HepG2 (cell line): ENCODE measurements around the gene IGF2BP1. TPM values are rescaled to one million over a fixed set of nuclear protein-coding genes. Genes with fewer than 3 reads are reported as not detected.

ENCODE experiments used
- ARID5B ChIP-seq: IDR thresholded peaks from 2 replicates; pipeline ENCODE4 v1.4.0; 2020; ENCODE audit warnings: mild to moderate bottlenecking, missing genetic modification reagents
- CEBPZ ChIP-seq: IDR thresholded peaks from 2 replicates; pipeline ENCODE4 v1.6.1; 2012; ENCODE audit warnings: low read length, improper control_type of control experiment
- HDAC6 ChIP-seq: fragments of 200-600 bp; sonication (generic); IDR thresholded peaks from 2 replicates; pipeline ENCODE4 v1.7.0; 2017; ENCODE audit warnings: mild to moderate bottlenecking, antibody characterized with exemption, low read length, low read depth
- LCORL ChIP-seq, 2 experiments: fragments of 450-650 bp in 1 of 2; sonication (generic) in 1 of 2; formaldehyde crosslinking in 1 of 2; IDR thresholded peaks; 2 replicates each; pipeline versions ENCODE4 v1.5.0 to v1.6.1; 2017 to 2020; ENCODE audit warnings: antibody characterized with exemption in 1 of 2, missing genetic modification reagents in 1 of 2
- REST ChIP-seq, 2 experiments: IDR thresholded peaks; 2 replicates each; pipeline ENCODE4 v1.6.1; 2011 to 2012; ENCODE audit warnings: low read length in 2 of 2, borderline replicate concordance in 1 of 2, low read depth in 1 of 2, mild to moderate bottlenecking in 1 of 2, moderate library complexity in 1 of 2
- SOX5 ChIP-seq: IDR thresholded peaks from 2 replicates; pipeline ENCODE4 v1.6.1; 2016; ENCODE audit warnings: borderline replicate concordance
- THAP7 ChIP-seq: sonication (generic); formaldehyde crosslinking; IDR thresholded peaks from 2 replicates; pipeline ENCODE4 v1.8.1; 2023; ENCODE audit warnings: mild to moderate bottlenecking, missing genetic modification reagents
- ZHX1 ChIP-seq: sonication (generic); formaldehyde crosslinking; IDR thresholded peaks from 2 replicates; pipeline ENCODE4 v1.8.1; 2022; ENCODE audit warnings: low read depth, mild to moderate bottlenecking, missing genetic modification reagents
- ZMYM4 ChIP-seq: sonication (generic); formaldehyde crosslinking; IDR thresholded peaks from 2 replicates; pipeline ENCODE4 v1.8.1; 2023; ENCODE audit warnings: mild to moderate bottlenecking, missing genetic modification reagents
- ZNF232 ChIP-seq: sonication (generic); formaldehyde crosslinking; IDR thresholded peaks from 2 replicates; pipeline ENCODE4 v1.4.0; 2020; ENCODE audit warnings: missing genetic modification reagents, borderline replicate concordance
- ZNF7 ChIP-seq: IDR thresholded peaks from 2 replicates; pipeline ENCODE4 v1.6.1; 2016; ENCODE audit warnings: missing biosample characterization, missing genetic modification reagents
- ZSCAN12 ChIP-seq: sonication (generic); formaldehyde crosslinking; IDR thresholded peaks from 2 replicates; pipeline ENCODE4 v1.9.0; 2021; ENCODE audit warnings: mild to moderate bottlenecking, missing genetic modification reagents
- polyA plus RNA-seq, 8 experiments: library from polyadenylated mRNA; depleted of rRNA in 3 of 8; stranded (reverse) in 7 of 8; unstranded in 1 of 8; fragments of >200 nt; fragmentation: Illumina TruSeq in 4 of 8; extraction: Trizol in 4 of 8; gene quantifications; 2 replicates each; pipeline versions ENCODE4 v1.2.1 to v1.2.3, GENCODE V29; 2011 to 2016; ENCODE audit warnings: low read depth in 4 of 8, missing spikeins in 1 of 8, mixed read lengths in 1 of 8; ENCODE audit not compliant: insufficient read depth in 1 of 8
- total RNA-seq, 5 experiments: library from RNA; depleted of rRNA; stranded (reverse); fragments of >200 nt; fragmentation: Illumina TruSeq; extraction: Trizol; gene quantifications; 2 replicates each; pipeline ENCODE4 v1.2.3, GENCODE V29; 2016; ENCODE audit warnings: low read depth in 1 of 5

IGF2BP1 gene
- total and polyA plus RNA-seq, 2 of the 13 experiments (the other 11 are each of a cell fraction or from before 2014, with no cell fraction given) = 29.7 to 75.1 TPM

- no peak for TF ChIP-seq ZSCAN12
- TF ChIP-seq ARID5B (CRISPR knock-in tag) = peak; percentile 35
- no peak for TF ChIP-seq REST (IDR thresholded peaks at IDR 0.05; ENCODE audit: borderline replicate concordance in 1 of 2, low read depth in 1 of 2, low read length in 2 of 2)
- TF ChIP-seq ZHX1 (CRISPR knock-in tag) = no peak
- peak; percentile 48 for TF ChIP-seq SOX5 (CRISPR knock-in tag)
- TF ChIP-seq ZMYM4 (CRISPR knock-in tag) = 0 out of 2 replicates have a peak, but pooled peaks have one; percentile 44
- no peak for TF ChIP-seq ZNF7 (CRISPR knock-in tag)
- no peak for TF ChIP-seq HDAC6
- TF ChIP-seq CEBPZ = no peak
- no peak for TF ChIP-seq ZNF232 (CRISPR knock-in tag)
- no peak for TF ChIP-seq THAP7 (CRISPR knock-in tag)
- TF ChIP-seq LCORL (IDR thresholded peaks at IDR 0.05) = no peak
- TF ChIP-seq LCORL (CRISPR knock-in tag; IDR thresholded peaks at IDR 0.05) = peak; percentile 65; the same call in 1 of the 2 replicates
Measured at GRCh38 chr17:49031965-49032928, 35.1 kb downstream of the IGF2BP1 start (continued).
